PC-3 (cell line): Measurements from ENCODE around the gene MED8. TPM values are rescaled to one million over a fixed set of nuclear protein-coding genes. Genes with fewer than 3 reads are reported as not detected.

Experiments
- ATAC-seq: fragments of 200-7000 bp; cut with Tn5 transposase; 2 replicates; pipeline ENCODE4 v1.9.1; 2020; ENCODE audit warnings: mild to moderate bottlenecking, moderate library complexity
- BruUV-seq: library from RNA; stranded (reverse); fragments of 400-500 nt; replicated peaks from 2 replicates; lab custom pipeline; 2021; lab: Mats Ljungman, UMichigan
- CTCF ChIA-PET: fragments of 300-600 bp; sonication (Branson Sonifier 250); formaldehyde crosslinking; loops from one replicate; lab custom pipeline; 2022; ENCODE audit warnings: antibody characterized with exemption; lab: Charles Lee
- POLR2A ChIA-PET: fragments of 300-600 bp; sonication (Branson Sonifier 250); formaldehyde crosslinking; loops from one replicate; lab custom pipeline; 2022; ENCODE audit warnings: antibody characterized with exemption; ENCODE audit not compliant: unreplicated experiment; lab: Charles Lee
- DNase-seq: peaks from one replicate; pipeline ENCODE4 v3.0.0-alpha.2; 2015
- H2AFZ ChIP-seq: fragments of 300-600 bp; sonication (generic); 2 replicates; pipeline ENCODE4 v1.6.0; 2016; ENCODE audit warnings: antibody characterized with exemption, low read length
- H3F3A ChIP-seq: fragments of 300-600 bp; sonication (generic); one replicate; pipeline ENCODE4 v1.6.0; 2017; ENCODE audit warnings: antibody characterized with exemption, low read length, control low read depth, mild to moderate bottlenecking; ENCODE audit not compliant: unreplicated experiment
- H3K27ac ChIP-seq: fragments of 300-600 bp; sonication (generic); 2 replicates; pipeline ENCODE4 v1.5.1; 2016; ENCODE audit warnings: mild to moderate bottlenecking, low read length
- H3K27me3 ChIP-seq: fragments of 300-600 bp; sonication (generic); 2 replicates; pipeline ENCODE4 v1.6.1; 2016; ENCODE audit warnings: low read length, mixed read lengths
- H3K36me3 ChIP-seq: fragments of 300-600 bp; sonication (generic); 2 replicates; pipeline ENCODE4 v1.6.1; 2016; ENCODE audit warnings: low read depth, mixed run types, low read length, mixed read lengths
- H3K4me1 ChIP-seq: fragments of 300-600 bp; sonication (generic); 2 replicates; pipeline ENCODE4 v1.5.1; 2016; ENCODE audit warnings: low read length; ENCODE audit not compliant: insufficient read depth
- H3K4me2 ChIP-seq: fragments of 300-600 bp; sonication (generic); 2 replicates; pipeline ENCODE4 v1.6.0; 2016; ENCODE audit warnings: low read length
- H3K4me3 ChIP-seq: fragments of 300-600 bp; sonication (generic); 2 replicates; pipeline ENCODE4 v1.5.1; 2016; ENCODE audit warnings: mild to moderate bottlenecking, low read length, mixed read lengths
- H3K79me2 ChIP-seq: fragments of 300-600 bp; sonication (generic); 2 replicates; pipeline ENCODE4 v1.6.1; 2017; ENCODE audit warnings: low read length, mixed read lengths
- H3K9ac ChIP-seq: fragments of 300-600 bp; sonication (generic); 2 replicates; pipeline ENCODE4 v1.6.0; 2016; ENCODE audit warnings: mild to moderate bottlenecking, low read length
- H3K9me2 ChIP-seq: fragments of 300-600 bp; sonication (generic); replicated peaks from 2 replicates; pipeline ENCODE4 v1.6.1; 2016; ENCODE audit warnings: mixed run types, low read length, mixed read lengths
- H3K9me3 ChIP-seq: fragments of 300-600 bp; sonication (generic); 2 replicates; pipeline ENCODE4 v1.6.1; 2016; ENCODE audit warnings: low read length, mixed read lengths
- H4K20me1 ChIP-seq: fragments of 300-600 bp; sonication (generic); 2 replicates; pipeline ENCODE4 v1.6.1; 2016; ENCODE audit warnings: low read length, mixed read lengths
- EZH2 ChIP-seq: fragments of 300-600 bp; sonication (generic); IDR thresholded peaks from one replicate; pipeline ENCODE4 v1.6.1; 2017; ENCODE audit warnings: antibody characterized with exemption, mild to moderate bottlenecking, low read length; ENCODE audit not compliant: unreplicated experiment
- EZH2phosphoT487 ChIP-seq: fragments of 300-600 bp; sonication (generic); IDR thresholded peaks from 2 replicates; pipeline ENCODE4 v1.6.1; 2018; ENCODE audit warnings: mild to moderate bottlenecking, antibody characterized with exemption, low read length, borderline replicate concordance
- intact Hi-C: fragments of 100-400 bp; cut with micrococcal nuclease; formaldehyde crosslinking; loops from 2 replicates; pipeline ENCODE4 v1.9.0; 2023
- total RNA-seq: library from RNA; depleted of rRNA; stranded (reverse); fragments of >200 nt; gene quantifications from 2 replicates; pipeline ENCODE4 v1.2.3, GENCODE V29; 2014
- TF ChIP-seq, protein P1 (sequence below): fragments of 300-600 bp; sonication (generic); conservative IDR thresholded peaks from 2 replicates; pipeline ENCODE4 v1.5.1; 2017; ENCODE audit warnings: antibody characterized with exemption, low read depth, mild to moderate bottlenecking, low read length

The MED8 gene
- total RNA-seq, 1 experiment from 2014 or later: 41.8 TPM

DNA sequence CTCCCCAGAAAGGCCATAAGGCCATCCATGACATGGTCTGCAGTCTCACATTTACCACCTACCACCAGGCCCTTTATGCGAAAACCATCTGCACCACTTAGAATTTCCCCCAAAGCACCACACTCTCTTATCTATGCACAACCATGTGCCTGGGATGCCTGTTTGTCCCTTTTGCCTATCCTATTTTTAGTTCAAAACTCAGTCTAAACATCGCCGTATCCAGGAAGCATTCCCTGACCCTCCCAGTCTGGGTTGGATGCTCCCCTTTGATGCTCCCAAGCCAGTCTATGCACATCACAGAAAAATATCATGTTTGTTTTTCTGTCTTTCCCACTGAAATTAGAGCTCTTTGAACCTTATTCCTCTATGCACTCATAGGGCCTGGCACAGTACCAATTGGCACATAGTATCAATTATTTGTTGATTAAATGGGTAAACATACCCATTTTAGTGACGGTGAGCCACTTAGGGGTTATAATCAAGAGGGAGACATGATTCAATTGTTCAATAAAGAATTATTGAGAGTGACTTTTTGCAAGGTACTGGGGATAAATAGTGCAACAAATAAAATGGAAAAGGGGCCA is 45.2 kb downstream of the MED8 start:
- peak overlapping the region; percentile 7; the same call in 1 of the 2 replicates for H3K4me2 ChIP-seq

DNA sequence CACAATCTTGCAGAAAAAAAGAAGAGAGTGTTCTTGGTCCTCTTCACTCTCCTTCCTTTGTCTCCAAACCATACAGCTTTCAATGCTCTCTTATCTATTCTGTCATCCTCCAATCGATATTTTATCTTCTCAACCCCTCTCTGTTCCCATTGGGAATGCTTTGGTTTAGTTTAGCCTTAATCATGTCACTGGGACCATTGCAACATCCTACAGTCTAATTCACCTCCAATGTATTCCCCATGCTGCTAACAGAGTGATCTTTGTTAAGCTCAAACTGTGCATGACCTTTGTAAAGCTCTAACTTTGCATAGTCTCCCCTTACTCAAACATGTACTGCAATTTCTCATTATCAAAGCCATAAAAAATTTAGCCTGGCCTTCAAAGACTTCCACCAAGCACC is 49.0 kb downstream of the MED8 start:
- H3K79me2 ChIP-seq: no peaks in the 10 kb centered on the region
- BruUV-seq: no TSS peak
- intact Hi-C loops: no loop called here
- no peak overlapping the region for H3K4me3 ChIP-seq
- no peak overlapping the region for H3K4me2 ChIP-seq
- H2AFZ ChIP-seq: no peak overlapping the region
- ChIA-PET CTCF (no interaction called here), POLR2A (no interaction called here)
- peaks cover 23% of the 10 kb centered on the region for H3K4me1 ChIP-seq
- H3K27me3 ChIP-seq: no peaks in the 10 kb centered on the region
- no peak for ATAC-seq
- H3K27ac ChIP-seq: no peak overlapping the region
- TF ChIP-seq EZH2phosphoT487 (no peak), EZH2 (no peak)
- TF ChIP-seq, protein P1, sequence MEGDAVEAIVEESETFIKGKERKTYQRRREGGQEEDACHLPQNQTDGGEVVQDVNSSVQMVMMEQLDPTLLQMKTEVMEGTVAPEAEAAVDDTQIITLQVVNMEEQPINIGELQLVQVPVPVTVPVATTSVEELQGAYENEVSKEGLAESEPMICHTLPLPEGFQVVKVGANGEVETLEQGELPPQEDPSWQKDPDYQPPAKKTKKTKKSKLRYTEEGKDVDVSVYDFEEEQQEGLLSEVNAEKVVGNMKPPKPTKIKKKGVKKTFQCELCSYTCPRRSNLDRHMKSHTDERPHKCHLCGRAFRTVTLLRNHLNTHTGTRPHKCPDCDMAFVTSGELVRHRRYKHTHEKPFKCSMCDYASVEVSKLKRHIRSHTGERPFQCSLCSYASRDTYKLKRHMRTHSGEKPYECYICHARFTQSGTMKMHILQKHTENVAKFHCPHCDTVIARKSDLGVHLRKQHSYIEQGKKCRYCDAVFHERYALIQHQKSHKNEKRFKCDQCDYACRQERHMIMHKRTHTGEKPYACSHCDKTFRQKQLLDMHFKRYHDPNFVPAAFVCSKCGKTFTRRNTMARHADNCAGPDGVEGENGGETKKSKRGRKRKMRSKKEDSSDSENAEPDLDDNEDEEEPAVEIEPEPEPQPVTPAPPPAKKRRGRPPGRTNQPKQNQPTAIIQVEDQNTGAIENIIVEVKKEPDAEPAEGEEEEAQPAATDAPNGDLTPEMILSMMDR: no peak
- H3K9me2 ChIP-seq: no peaks in the 10 kb centered on the region
- H4K20me1 ChIP-seq: no peaks in the 10 kb centered on the region
- H3K9me3 ChIP-seq: no peaks in the 10 kb centered on the region
- H3K9ac ChIP-seq: no peak overlapping the region
- H3K36me3 ChIP-seq: no peaks in the 10 kb centered on the region
- H3F3A ChIP-seq: no peaks in the 10 kb centered on the region
- DNase-seq: no peak

More for the DNA sequence above, 45.2 kb downstream of the MED8 start:
- H3F3A ChIP-seq: no peaks in the 10 kb centered on the region
- no peaks in the 10 kb centered on the region for H3K9me3 ChIP-seq
- TF ChIP-seq EZH2 (no peak), EZH2phosphoT487 (no peak)
- TF ChIP-seq, protein P1: no peak
- H3K4me1 ChIP-seq: peaks cover 37% of the 10 kb centered on the region
- H4K20me1 ChIP-seq: no peaks in the 10 kb centered on the region
- no peaks in the 10 kb centered on the region for H3K9me2 ChIP-seq
- DNase-seq: no peak
- H3K9ac ChIP-seq: peak overlapping the region; percentile 30; the same call in 1 of the 2 replicates
- POLR2A ChIA-PET: no interaction called here
- no peaks in the 10 kb centered on the region for H3K27me3 ChIP-seq
- peak overlapping the region; percentile 56 for H3K27ac ChIP-seq
- H3K4me3 ChIP-seq: no peak overlapping the region
- H2AFZ ChIP-seq: no peak overlapping the region
- no TSS peak for BruUV-seq
- no peak for ATAC-seq
- CTCF ChIA-PET: no interaction called here
- no peaks in the 10 kb centered on the region for H3K79me2 ChIP-seq
- intact Hi-C loops: no loop called here
- no peaks in the 10 kb centered on the region for H3K36me3 ChIP-seq

DNA sequence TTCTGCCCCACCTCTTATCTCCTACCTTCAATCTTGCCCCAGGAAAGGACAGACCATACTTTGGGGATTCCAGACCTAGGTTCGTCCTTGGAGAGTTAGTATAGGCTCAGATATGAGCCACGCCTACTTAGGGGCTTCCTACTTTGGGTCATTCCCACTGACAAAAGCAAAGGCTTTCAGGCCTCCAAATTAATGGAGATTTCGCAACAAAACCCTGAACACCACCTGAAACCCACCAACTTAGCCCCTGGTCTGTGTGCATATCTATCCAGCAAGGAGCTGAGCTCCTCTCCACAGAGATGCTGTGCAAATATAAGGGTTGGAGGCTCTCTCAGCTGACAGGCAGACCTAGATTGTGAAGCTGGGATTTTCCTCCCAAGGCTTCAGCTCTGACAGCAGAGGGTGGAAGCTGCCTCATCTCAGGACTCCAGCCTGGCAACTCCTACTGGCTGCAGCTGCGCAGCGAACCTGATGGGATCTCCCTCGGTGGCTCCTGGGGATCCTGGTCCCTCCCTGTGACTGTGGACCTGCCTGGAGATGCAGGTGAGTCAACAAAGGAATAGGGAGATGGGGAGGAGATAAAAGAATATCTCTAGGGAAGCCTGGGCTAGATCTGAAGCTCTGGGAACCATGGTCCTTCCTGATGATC is 49.9 kb downstream of the MED8 start:
- ChIA-PET POLR2A (no interaction called here), CTCF (no interaction called here)
- H2AFZ ChIP-seq: no peak overlapping the region
- no peak overlapping the region for H3K4me2 ChIP-seq
- BruUV-seq: no TSS peak
- no peaks in the 10 kb centered on the region for H3K79me2 ChIP-seq
- intact Hi-C loops: no loop called here
- H3K9me3 ChIP-seq: no peaks in the 10 kb centered on the region
- TF ChIP-seq, protein P1: no peak
- peaks cover 14% of the 10 kb centered on the region for H3K4me1 ChIP-seq
- no peaks in the 10 kb centered on the region for H4K20me1 ChIP-seq
- no peaks in the 10 kb centered on the region for H3K36me3 ChIP-seq
- H3K9me2 ChIP-seq: no peaks in the 10 kb centered on the region
- no peak for DNase-seq
- H3K27me3 ChIP-seq: no peaks in the 10 kb centered on the region
- no peak overlapping the region for H3K9ac ChIP-seq
- no peaks in the 10 kb centered on the region for H3F3A ChIP-seq
- H3K27ac ChIP-seq: no peak overlapping the region
- ATAC-seq: no peak
- no peak overlapping the region for H3K4me3 ChIP-seq
